GM21786 (cell line): ENCODE measurements around the gene SPRR2B.
"Not testable (repeated sequence)": the region's sequence is repeated elsewhere in the genome, so short reads cannot be mapped to it uniquely, and the experiment has no call there.

Experiments used
- ATAC-seq: cut with Tn5 transposase; IDR thresholded peaks from one replicate; pipeline ENCODE4 v1.9.1; 2021; ENCODE audit not compliant: unreplicated experiment

SPRR2B gene

DNA sequence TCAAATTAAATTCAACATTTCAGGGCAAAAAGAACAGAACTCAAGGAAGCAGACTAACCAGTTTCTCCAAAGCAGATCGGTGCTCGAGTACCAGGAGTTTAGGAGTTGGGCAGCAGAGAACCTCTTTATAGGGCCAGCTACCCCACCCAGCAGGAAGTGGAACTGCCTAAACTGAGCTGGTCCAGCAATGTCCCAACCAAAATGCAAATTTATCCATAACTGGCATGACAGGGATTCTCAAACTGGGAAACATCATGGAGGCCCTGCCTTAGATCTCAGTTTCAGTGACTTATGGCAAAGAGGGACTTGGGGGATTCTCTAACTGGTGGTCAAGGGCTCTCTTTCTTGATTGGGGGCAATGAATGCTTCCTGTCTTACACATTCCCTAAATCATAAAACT is at the start of gene SPRR2B:
Gene SPRR2B (minus strand): TSS at position 101 of the 400 bp plus-strand sequence. CDS start 772 bp downstream, outside the sequence.
- no peak for ATAC-seq

DNA sequence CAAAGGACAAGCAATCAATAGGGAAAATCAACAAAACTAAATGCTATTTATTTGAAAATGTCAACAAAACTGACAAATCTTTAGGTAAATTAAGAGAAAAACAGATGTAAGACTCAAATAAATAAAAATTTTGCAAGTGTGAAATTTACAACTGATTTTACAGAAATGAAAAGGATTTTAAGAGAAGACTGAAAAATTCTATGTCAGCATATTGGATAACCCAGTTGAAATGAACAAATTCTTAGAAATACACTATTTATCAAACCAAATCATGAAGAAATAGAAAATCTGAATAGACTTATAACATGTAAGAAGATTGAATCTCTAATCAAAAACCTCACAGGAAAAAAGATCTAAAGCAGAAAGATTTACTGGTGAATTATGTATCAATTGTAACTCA is 49.5 kb upstream of the SPRR2B start:
- no peak for ATAC-seq

DNA sequence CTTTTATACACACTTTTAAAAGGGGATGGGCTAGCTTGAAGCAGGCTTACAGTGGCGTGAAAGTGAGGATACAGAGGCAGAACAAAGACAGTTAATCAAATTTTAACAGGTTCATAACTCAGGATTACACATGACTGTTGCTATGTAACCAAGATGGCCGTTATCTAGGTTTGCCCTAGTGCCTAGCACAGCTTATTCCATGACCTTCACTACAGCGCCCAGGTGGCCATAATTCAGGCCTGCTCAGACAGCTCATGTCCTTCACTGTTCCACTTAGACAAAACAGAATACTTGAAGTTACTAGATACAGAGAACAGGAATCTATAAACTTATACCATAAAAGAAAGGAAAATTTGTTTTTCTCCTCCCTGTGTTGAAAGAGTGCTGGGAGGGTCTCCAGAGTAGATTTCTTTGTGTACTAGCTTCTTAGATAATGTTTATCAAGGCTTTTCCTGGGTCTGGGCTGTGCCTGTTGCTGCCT is 48.1 kb upstream of the SPRR2B start:
- ATAC-seq, result no peak

DNA sequence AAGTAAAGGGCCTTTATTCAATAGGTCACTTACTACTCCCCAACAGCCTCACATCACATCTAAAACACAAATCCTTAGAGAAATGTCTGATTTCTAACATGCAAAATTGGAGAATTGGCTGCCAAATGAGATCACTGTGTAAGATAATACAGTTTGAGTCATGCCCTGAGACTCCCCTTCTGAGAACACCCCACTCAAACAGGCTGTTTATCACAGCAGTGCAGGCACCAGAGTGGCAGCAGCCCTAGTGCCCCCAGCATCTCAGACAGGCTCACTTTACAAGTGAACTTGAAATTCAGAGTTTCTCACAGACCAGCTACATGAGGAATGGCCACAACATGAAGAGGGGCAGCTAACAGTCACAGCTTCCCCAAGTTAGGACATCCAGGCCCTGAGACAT is 43.9 kb upstream of the SPRR2B start:
- not testable (repeated sequence) for ATAC-seq

DNA sequence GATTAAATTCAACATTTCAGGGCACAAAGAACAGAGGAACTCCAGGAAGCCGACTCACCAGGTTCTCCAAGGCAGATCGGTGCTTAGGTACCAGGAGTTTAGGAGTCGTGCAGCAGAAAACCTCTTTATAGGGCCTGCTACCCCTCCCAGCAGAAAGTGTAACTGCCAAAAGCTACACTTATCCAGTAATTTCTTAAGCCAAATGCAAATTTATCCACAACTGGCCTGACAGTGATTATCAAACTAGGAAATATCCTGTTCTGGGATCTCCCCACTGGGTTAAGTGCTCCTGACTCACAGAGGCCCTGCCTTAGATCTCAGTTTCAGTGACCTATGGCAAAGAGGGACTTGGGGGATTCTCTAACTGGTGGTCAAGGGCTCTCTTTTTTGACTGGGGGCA is 42.0 kb upstream of the SPRR2B start, which contains the start of gene SPRR2F:
Gene SPRR2F (minus strand): TSS at position 101 of the 400 bp plus-strand sequence. CDS start 783 bp downstream, outside the sequence.
- ATAC-seq, result no peak

DNA sequence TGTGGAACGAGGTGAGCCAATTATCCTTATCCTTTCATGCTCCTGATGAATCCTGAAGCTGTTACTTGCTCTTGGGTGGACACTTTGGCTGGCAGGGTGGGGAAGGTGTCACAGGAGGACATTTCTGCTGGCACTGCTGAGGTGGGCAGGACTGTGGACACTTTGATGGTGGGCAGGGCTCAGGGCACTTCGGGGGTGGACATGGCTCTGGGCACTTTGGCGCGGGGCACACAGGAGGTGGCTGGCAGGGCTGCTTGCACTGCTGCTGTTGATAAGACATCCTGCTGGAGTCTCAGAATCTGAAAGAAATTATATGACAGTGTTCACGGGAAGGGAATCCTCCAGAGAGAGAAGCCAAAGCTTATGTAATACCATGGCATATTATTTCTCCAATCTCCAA is 41.0 kb upstream of the SPRR2B start:
- ATAC-seq, result not testable (repeated sequence)

DNA sequence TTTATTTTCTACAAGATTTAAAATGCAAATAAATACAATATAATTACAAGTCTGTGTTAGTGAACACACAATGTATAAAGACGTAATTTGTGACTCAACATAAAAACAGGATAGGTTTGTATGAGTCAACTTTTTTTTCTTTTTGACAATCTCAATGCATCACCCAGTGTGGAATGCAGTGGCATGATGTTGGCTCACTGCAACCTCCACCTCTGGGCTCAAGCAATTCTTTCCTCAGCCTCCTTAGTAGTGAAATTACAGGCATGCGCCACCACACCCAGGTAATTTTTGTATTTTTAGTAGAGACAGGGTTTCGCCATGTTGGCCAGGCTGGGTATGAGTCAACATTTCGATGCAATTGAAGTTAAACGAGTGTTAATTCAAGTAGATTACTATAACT is 28.8 kb upstream of the SPRR2B start:
- no peak for ATAC-seq

DNA sequence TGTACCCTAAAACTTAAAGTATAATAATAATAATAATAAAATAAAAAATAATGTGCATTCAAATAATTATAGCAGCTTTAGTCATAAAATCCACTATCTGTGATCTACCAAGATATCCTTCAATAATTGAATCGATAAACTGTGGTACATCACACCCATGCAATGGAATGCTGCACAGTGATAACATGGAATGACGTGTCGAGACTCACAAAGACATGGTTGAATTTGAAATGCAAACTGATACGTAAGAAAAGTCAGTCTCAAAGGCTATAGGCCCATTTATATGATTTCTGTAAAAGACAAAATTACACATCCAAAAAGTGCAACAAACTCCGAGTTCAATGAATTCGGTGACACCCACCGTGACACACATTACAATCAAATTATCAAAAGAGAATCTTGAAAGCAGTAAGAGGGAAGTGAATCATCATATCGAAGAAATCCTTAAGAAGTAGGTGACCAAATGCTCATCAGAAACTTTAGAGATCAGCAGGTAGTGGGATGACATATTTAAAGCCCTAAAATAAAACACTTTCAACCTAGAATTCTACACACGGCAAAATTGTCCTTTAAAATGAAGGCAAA is 28.1 kb upstream of the SPRR2B start:
- ATAC-seq, result no peak

DNA sequence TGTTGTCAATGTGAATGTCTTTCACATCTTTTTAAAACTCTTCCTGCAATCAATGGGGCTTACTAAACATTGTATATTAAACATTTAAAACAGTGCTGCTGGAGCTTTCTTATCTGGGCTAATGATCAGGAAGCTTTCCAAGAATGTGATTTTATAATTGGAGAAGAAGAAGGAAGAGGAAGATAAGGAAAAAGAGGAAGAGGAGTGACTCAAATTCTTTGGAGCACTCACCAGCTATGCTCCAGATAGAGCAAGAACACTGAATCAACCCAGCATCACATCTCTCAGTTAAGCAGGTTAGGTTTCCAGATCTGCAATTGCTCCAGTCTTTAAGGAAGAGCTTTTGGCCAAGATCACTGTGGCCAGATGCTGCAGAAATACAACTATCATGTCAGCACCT is 24.4 kb upstream of the SPRR2B start:
- ATAC-seq, result no peak

DNA sequence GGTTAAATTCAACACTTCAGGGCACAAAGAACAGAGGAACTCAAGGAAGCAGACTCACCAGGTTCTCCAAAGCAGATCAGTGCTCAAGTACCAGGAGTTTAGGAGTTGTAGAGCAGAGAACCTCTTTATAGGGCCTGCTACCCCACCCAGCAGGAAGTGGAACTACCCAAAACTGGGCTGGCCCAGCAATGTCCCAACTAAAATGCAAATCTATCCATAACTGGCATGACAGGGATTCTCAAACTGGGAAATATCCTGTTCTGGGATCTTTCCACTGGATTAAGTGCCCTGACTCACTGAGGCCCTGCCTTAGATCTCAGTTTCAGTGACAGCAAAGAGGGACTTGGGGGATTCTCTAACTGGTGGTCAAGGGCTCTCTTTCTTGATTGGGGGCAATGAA is 23.0 kb upstream of the SPRR2B start, which contains the start of gene SPRR2E:
Gene SPRR2E (minus strand): TSS at position 101 of the 400 bp plus-strand sequence. CDS start 775 bp downstream, outside the sequence.
- no peak for ATAC-seq

DNA sequence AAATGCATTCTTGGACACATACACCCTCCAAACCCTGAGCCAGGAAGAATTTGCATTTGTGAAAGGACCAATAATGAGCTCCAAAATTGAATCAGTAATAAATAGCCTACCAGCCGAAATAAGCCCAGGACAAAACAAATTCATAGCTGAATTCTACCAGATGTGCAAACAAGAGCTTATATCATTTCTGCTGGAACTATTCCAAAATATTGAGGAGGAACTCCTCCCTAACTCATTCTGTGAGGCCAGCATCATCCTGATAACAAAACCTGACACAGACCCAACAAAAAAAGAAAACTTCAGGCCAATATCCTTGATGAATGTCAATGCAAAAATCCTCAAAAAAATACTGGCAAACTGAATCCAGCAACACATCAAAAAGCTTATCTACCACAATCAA is 16.2 kb upstream of the SPRR2B start:
- no peak for ATAC-seq

DNA sequence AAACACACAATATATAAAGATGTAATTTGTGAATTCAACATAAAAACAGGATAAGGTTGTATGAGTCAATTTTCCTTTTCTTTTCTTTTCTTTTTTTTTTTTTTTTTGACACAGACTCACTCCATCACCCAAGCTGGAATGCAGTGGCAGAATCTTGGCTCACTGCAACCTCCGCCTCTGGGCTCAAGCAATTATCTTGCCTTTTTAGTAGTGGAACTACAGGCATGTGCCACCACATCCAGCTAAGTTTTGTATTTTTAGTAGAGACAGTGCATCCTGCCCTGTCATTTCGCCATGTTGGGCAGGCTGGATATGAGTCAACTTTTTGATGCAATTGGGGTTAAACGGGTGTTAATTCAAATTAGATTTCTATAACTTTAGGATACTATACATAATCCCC is 10.3 kb upstream of the SPRR2B start:
- no peak for ATAC-seq

DNA sequence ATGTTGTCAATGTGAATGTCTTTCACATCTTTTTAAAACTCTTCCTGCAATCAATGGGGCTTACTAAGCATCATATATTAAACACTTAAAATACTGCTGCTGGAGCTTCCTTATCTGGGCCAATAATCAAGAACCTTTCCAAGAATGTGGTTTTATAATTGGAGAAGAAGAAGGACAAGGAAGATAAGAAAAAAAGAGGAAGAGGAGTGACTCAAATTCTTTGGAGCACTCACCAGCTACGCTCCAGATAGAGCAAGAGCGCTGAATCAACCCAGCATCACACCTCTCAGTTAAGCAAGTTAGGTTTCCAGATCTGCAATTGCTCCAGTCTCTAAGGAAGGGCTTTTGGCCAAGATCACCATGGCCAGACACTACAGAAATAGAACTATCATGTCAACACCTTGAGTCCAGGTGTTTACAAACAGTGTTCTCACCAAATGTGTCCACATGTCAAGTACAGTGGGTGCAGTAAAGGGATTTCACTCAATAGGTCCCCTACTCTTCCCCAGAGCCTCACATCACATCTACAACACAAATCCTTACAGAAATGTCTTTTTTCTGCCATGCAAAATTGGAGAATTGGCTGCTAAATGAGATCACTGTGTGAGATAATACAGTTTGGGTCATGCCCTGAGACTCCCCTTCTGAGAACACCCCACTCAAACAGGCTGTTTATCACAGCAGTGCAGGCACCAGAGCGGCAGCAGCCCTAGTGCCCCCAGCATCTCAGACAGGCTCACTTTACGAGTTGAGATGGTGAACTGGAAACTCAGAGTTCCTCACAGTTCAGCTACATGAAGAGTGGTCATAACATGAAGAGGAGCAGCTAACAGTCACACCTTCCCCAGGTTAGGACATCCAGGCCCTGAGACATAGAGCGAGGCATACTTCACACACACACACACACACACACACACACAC is 1.7 kb upstream of the SPRR2B start:
- ATAC-seq, result no peak

DNA sequence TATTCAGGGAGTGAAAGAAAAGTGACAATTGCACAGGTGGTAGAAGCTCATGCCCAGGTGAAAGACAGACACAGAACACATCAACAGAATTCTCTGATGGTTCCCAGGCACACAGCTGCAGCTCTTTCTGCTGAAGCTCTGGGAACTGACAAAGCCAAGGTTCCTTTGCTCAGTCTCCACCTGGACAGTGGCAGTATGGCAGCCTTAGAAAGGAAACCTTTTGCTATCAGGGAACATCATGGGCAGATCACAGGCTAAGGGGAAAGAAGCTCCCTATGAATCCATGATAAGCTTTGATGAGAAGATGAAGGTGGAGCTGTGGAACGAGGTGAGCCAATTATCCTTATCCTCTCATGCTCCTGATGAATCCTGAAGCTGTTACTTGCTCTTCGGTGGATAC is 1.2 kb downstream of the SPRR2B start:
- ATAC-seq, result no peak

DNA sequence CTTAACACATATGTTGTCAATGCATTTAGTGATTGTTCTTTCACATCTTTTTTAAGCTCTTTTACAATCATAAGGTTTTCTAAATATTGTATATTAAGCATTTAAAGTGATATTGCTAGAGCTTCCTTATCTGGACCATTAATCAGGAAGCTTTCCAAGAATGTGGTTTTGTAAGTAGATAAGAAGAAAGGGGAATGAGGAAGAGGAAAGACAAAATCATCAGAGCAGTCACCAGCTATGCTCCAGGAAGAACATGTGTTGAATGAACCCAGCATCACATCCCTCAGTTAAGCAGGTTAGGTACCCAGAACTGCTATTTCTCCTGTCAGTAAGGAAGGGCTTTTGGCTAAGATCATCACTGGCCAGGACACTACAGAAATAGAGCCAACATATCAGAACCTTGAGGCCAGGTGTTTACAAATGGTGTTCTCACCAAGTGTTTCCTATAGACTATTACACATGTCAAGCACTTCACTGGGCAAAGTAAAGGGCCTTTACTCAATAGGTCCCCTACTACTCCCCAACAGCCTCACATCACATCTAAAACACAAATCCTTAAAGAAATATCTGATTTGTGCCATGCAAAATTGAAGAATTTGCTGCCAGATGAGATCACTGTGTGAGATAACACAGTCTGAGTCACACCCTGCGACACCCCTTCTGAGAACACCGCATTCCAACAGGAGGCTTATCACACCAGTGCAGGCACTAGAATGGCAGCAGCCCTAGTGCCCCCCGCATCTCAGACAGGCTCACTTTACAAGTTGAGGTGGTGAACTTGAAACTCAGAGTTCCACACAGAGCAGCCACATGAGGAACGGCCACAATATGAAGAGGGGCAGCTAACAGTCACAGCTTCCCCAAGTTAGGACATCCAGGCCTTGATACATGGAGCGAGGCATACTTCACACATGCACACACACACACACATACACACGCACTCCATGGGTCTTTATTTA is 12.3 kb downstream of the SPRR2B start:
- ATAC-seq, result no peak

DNA sequence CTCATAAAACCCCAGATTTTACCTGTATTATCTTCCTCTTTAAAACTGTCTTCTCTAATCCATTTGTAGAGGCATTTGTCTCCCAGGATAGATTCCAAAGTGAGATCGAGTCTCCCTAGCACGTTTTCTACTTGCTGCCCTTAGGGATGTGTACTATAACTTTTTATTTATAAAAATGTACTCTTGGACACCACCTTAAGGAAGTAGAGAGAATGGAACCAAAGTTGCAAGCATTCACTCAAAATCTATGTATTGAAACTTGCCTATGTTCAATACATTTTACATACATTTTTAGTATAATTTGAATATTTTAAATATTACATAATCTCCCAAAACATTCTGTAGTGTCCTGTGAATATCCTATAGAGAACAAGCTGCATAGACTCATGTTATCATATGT is 13.3 kb downstream of the SPRR2B start:
- no peak for ATAC-seq

DNA sequence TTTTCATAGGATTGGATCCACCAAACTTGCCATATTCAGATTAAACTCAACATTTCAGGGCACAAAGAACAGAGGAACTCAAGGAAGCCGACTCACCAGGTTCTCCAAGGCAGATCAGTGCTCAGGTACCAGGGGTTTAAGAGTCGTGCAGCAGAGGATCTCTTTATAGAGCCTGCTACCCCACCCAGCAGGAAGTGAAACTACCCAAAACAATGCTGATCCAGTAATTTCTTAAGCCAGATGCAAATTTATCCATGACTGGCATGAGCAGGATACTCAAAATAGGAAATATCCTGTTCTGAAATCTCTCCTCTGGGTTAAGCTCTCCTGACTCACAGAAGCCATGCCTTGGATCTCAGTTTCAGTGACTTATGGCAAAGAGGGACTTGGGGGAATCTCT is 14.0 kb downstream of the SPRR2B start, which contains the start of gene SPRR2A:
Gene SPRR2A (minus strand): TSS at position 138 of the 400 bp plus-strand sequence. CDS start 777 bp downstream, outside the sequence.
- ATAC-seq, result no peak

DNA sequence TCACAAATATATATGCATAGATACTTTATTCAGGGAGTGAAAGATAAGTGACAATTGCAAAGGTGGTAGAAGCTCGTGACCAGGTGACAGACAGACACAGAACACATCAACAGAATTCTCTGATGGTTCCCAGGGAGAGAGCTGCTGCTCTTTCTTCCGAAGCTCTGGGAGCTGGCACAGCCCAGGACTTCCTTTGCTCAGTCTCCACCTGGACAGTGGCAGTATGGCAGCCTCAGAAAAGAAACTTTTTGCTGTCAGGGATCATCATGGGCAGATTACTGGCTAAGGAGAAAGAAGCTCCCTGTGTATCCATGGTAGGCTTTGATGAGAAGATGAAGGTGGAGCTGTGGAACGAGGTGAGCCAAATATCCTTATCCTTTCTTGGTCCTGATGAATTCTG is 15.3 kb downstream of the SPRR2B start:
- ATAC-seq, result not testable (repeated sequence)

DNA sequence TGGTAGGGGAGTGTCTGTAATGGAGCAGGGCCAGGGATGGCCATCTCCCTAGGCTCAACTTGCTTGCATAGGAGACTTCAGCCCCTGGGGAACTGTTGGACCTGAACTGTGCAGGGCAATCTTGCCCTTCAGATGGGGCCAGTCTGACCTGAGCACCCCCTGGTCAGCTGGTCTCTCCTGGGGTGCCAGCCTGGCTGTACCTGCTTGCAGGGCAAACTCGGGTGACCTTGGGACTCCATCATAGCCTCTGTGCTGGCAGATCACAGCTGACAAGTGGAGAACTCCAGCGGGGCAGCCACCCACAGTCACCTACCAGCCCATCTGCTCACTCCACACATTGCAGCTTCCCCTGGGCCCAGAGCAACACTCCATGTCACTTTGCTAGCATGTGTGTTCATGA is 22.2 kb downstream of the SPRR2B start:
- no peak for ATAC-seq

DNA sequence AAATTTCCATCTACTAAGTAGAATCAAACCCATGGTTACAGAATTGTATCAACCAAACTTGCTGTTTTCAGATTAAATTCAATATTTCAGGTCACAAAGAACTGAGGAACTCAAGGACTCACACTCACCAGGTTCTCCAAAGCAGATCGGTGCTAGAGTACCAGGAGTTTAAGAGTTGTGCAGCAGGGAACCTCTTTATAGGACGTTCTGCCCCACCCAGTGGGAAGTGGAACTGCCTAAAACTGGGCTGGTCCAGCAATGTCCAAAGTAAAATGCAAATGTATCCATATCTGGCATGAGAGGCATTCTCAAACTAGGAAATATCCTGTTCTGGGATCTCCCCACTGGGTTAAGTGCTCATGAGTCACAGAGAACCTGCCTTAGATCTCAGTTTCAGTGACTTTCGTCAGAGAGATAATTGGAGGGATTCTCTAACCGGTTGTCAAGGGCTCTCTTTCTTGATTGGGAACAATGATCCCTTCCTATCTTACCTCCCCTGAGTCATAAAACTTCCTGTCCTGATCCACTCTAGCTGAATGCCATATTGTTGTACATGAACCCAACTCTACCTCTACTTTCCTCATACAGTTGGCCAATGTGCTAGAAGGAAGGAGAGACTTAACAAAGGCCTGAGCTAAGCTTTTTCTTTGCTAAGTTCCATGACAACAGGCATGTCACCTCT is 30.3 kb downstream of the SPRR2B start, which contains the start of gene SPRR2D:
Gene SPRR2D (minus strand): TSS at position 171 of the 682 bp plus-strand sequence. CDS start 774 bp downstream, outside the sequence.
- no peak for ATAC-seq
